Smooth muscle cell (in vitro differentiated cells): Measurements from ENCODE around the gene DPF3. TPM values are rescaled to one million over a fixed set of nuclear protein-coding genes. Genes with fewer than 3 reads are reported as not detected.
A peak's percentile ranks its signal among the peaks of the same experiment; 100 is the strongest.

Source experiments
- DNase-seq: peaks from one replicate; lab custom pipeline; 2025; ENCODE audit not compliant: unreplicated experiment; lab: John Stamatoyannopoulos, UW
- H2AFZ ChIP-seq: fragments of 200-600 bp; sonication (generic); 2 replicates; pipeline ENCODE4 v1.6.0; 2016; ENCODE audit warnings: antibody characterized with exemption, low read depth, mild to moderate bottlenecking
- H3F3A ChIP-seq: fragments of 200-600 bp; sonication (generic); 2 replicates; pipeline ENCODE4 v1.6.0; 2017; ENCODE audit warnings: antibody characterized with exemption, low read depth
- H3K27ac ChIP-seq: fragments of 200-600 bp; sonication (generic); 2 replicates; pipeline ENCODE4 v1.5.1; 2016; ENCODE audit warnings: low read depth, mild to moderate bottlenecking
- H3K27me3 ChIP-seq: fragments of 200-600 bp; sonication (generic); 2 replicates; pipeline ENCODE4 v1.6.1; 2016; ENCODE audit warnings: low read depth, mild to moderate bottlenecking
- H3K36me3 ChIP-seq: fragments of 200-600 bp; sonication (generic); 2 replicates; pipeline ENCODE4 v1.5.1; 2016; ENCODE audit warnings: low read depth
- H3K4me1 ChIP-seq: fragments of 200-600 bp; sonication (generic); 2 replicates; pipeline ENCODE4 v1.5.1; 2016; ENCODE audit warnings: low read depth
- H3K4me2 ChIP-seq: fragments of 200-600 bp; sonication (generic); 2 replicates; pipeline ENCODE4 v1.6.0; 2016; ENCODE audit warnings: mild to moderate bottlenecking
- H3K4me3 ChIP-seq: fragments of 200-600 bp; sonication (generic); 2 replicates; pipeline ENCODE4 v1.5.1; 2016; ENCODE audit warnings: mild to moderate bottlenecking
- H3K79me2 ChIP-seq: fragments of 200-600 bp; sonication (generic); 2 replicates; pipeline ENCODE4 v1.6.0; 2016; ENCODE audit warnings: low read depth, mild to moderate bottlenecking
- H3K9ac ChIP-seq: fragments of 200-600 bp; sonication (generic); 2 replicates; pipeline ENCODE4 v1.6.0; 2016; ENCODE audit warnings: low read depth
- H3K9me3 ChIP-seq: fragments of 200-600 bp; sonication (generic); replicated peaks from 2 replicates; pipeline ENCODE4 v1.5.1; 2016; ENCODE audit warnings: low read depth
- H4K20me1 ChIP-seq: fragments of 200-600 bp; sonication (generic); 2 replicates; pipeline ENCODE4 v1.6.0; 2016; ENCODE audit warnings: low read depth
- WGBS: methylation state at CpG from one replicate; pipeline ENCODE4 v1.1.7; 2016; ENCODE audit warnings: low lambda C conversion rate; 5-methylcytosine and 5-hydroxymethylcytosine counted together
- polyA plus RNA-seq: library from polyadenylated mRNA; unstranded; fragments of >200 nt; fragmentation: Nextera tagmentation; extraction: Ambion mirVana; gene quantifications from 2 replicates; pipeline ENCODE4 v1.2.1, GENCODE V29; 2016
- total RNA-seq: library from RNA; depleted of rRNA; stranded (reverse); fragments of >200 nt; gene quantifications from 2 replicates; pipeline ENCODE4 v1.2.3, GENCODE V29; 2014
- TF ChIP-seq, protein P1 (sequence below): fragments of 200-600 bp; sonication (generic); IDR thresholded peaks from 2 replicates; pipeline ENCODE4 v1.5.1; 2017; ENCODE audit warnings: borderline replicate concordance, mild to moderate bottlenecking, antibody characterized with exemption; ENCODE audit not compliant: insufficient read depth, poor library complexity, severe bottlenecking

The DPF3 gene
- total and polyA plus RNA-seq, 2 experiments from 2014 or later, result 4.9 to 12.6 TPM

- Histone ChIP-seq H2AFZ (no peak overlapping the region), H3K27me3 (no peaks in the 10 kb centered on the region), H3K9me3 (peaks cover 5% of the 10 kb centered on the region), H3K9ac (no peak overlapping the region), H3F3A (peaks cover 7% of the 10 kb centered on the region), H3K4me3 (no peak overlapping the region), H3K79me2 (no peaks in the 10 kb centered on the region), H3K27ac (no peak overlapping the region), H3K36me3 (no peaks in the 10 kb centered on the region), H3K4me1 (peaks cover 16% of the 10 kb centered on the region), H3K4me2 (no peak overlapping the region), H4K20me1 (no peaks in the 10 kb centered on the region)
- WGBS, result 75% methylated on average over 6 of the region's 6 CpGs
- TF ChIP-seq, protein P1, sequence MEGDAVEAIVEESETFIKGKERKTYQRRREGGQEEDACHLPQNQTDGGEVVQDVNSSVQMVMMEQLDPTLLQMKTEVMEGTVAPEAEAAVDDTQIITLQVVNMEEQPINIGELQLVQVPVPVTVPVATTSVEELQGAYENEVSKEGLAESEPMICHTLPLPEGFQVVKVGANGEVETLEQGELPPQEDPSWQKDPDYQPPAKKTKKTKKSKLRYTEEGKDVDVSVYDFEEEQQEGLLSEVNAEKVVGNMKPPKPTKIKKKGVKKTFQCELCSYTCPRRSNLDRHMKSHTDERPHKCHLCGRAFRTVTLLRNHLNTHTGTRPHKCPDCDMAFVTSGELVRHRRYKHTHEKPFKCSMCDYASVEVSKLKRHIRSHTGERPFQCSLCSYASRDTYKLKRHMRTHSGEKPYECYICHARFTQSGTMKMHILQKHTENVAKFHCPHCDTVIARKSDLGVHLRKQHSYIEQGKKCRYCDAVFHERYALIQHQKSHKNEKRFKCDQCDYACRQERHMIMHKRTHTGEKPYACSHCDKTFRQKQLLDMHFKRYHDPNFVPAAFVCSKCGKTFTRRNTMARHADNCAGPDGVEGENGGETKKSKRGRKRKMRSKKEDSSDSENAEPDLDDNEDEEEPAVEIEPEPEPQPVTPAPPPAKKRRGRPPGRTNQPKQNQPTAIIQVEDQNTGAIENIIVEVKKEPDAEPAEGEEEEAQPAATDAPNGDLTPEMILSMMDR, result no peak
- no peak for DNase-seq
These were observed 272.4 kb downstream of the DPF3 start for GRCh38 chr14:72621387-72622065.

GRCh38 chr14:72619881-72620280 lies 274.0 kb downstream of the DPF3 start:
- H3K27me3 ChIP-seq, result no peaks in the 10 kb centered on the region
- no peak overlapping the region for H3K4me2 ChIP-seq
- no peak overlapping the region for H3K9ac ChIP-seq
- TF ChIP-seq, protein P1, result no peak
- no peak overlapping the region for H3K4me3 ChIP-seq
- H3F3A ChIP-seq, result peaks cover 7% of the 10 kb centered on the region
- no peak overlapping the region for H2AFZ ChIP-seq
- peaks cover 24% of the 10 kb centered on the region for H3K4me1 ChIP-seq
- H3K79me2 ChIP-seq, result no peaks in the 10 kb centered on the region
- no peaks in the 10 kb centered on the region for H4K20me1 ChIP-seq
- H3K9me3 ChIP-seq, result peaks cover 5% of the 10 kb centered on the region
- WGBS, result 98% methylated on average over 10 of the region's 10 CpGs
- DNase-seq, result no peak
- no peaks in the 10 kb centered on the region for H3K36me3 ChIP-seq
- H3K27ac ChIP-seq, result no peak overlapping the region

- H3F3A ChIP-seq, result peaks cover 7% of the 10 kb centered on the region
- WGBS, result 34% methylated on average over 8 of the region's 8 CpGs
- H4K20me1 ChIP-seq, result no peaks in the 10 kb centered on the region
- H3K9me3 ChIP-seq, result peaks cover 5% of the 10 kb centered on the region
- H3K36me3 ChIP-seq, result no peaks in the 10 kb centered on the region
- peaks cover 24% of the 10 kb centered on the region for H3K4me1 ChIP-seq
- TF ChIP-seq, protein P1, result no peak
- peak overlapping the region; percentile 23 for H2AFZ ChIP-seq
- H3K79me2 ChIP-seq, result no peaks in the 10 kb centered on the region
- no peaks in the 10 kb centered on the region for H3K27me3 ChIP-seq
- no peak overlapping the region for H3K9ac ChIP-seq
- no peak for DNase-seq
- H3K4me2 ChIP-seq, result no peak overlapping the region
- H3K4me3 ChIP-seq, result no peak overlapping the region
- H3K27ac ChIP-seq, result no peak overlapping the region
These were observed 274.8 kb downstream of the DPF3 start for GRCh38 chr14:72619111-72619571.

- no peak overlapping the region for H3K9ac ChIP-seq
- H3K4me1 ChIP-seq, result peaks cover 24% of the 10 kb centered on the region
- H3K27me3 ChIP-seq, result no peaks in the 10 kb centered on the region
- no peak overlapping the region for H3K27ac ChIP-seq
- no peaks in the 10 kb centered on the region for H3K79me2 ChIP-seq
- 93% methylated on average over 7 of the region's 7 CpGs for WGBS
- TF ChIP-seq, protein P1, result no peak
- H2AFZ ChIP-seq, result no peak overlapping the region
- DNase-seq, result no peak
- H3F3A ChIP-seq, result peaks cover 7% of the 10 kb centered on the region
- no peaks in the 10 kb centered on the region for H3K36me3 ChIP-seq
- H3K4me2 ChIP-seq, result no peak overlapping the region
- H3K9me3 ChIP-seq, result peaks cover 2% of the 10 kb centered on the region
- H3K4me3 ChIP-seq, result no peak overlapping the region
- no peaks in the 10 kb centered on the region for H4K20me1 ChIP-seq
These were observed 275.5 kb downstream of the DPF3 start for GRCh38 chr14:72618424-72618823.
